Loucy (cell line): ENCODE results near the gene TMEM53.

Experiments used
- EZH2phosphoT487 ChIP-seq: fragments of 200-600 bp; IDR thresholded peaks from 2 replicates; pipeline ENCODE4 v1.6.1; 2018; ENCODE audit warnings: antibody characterized with exemption, mild to moderate bottlenecking, moderate library complexity, borderline replicate concordance
- TF ChIP-seq, protein P1 (sequence below): fragments of 200-600 bp; sonication (generic); conservative IDR thresholded peaks from 2 replicates; pipeline ENCODE4 v1.5.1; 2014; ENCODE audit warnings: mild to moderate bottlenecking, antibody characterized with exemption, low read length

DNA sequence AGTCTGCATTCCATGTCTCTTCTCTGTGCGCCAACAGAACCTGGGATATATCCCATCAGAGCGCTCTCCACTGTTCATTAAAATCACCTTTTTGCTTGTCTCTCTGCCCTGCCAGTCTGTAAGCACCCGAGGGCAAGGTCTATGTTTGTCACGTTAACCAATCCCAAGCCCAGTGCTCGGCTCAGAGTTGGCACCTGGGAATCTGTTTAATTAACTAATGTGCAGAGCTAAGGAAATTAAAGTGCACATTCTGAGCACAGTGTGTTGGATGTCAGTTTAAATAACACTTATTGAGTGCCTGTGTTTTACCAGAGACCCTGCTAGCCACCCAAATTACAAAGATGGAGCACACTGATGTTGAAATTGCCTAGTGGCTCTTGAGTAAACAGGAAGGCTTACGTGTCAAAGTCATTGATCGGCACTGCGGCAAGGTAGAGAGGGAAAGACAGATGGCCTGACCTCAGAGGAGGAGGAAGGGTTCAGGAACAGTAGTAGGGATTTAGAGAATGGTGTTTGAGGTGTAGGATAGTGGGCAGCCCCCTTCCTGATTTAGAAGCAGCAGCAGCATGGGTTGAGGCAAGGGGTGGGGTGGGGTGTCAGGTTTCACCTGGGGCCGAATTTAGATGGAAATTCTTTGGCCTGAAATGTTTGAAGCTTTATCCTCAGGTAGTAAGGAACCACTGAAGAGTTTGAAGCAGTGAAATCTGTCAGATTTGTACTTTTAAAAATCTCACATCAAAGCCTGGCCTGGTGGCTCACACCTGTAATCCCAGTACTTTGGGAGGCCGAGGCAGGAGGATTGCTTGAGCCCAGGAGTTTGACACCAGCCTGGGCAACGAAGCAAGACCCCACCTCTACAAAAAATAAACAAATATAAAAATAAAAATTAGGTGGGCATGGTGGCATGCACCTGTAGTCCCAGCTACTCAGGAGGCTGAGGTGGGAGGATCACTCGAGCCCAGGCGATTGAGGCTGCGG lies 7.9 kb upstream of the TMEM53 start:
- TF ChIP-seq, protein P1, sequence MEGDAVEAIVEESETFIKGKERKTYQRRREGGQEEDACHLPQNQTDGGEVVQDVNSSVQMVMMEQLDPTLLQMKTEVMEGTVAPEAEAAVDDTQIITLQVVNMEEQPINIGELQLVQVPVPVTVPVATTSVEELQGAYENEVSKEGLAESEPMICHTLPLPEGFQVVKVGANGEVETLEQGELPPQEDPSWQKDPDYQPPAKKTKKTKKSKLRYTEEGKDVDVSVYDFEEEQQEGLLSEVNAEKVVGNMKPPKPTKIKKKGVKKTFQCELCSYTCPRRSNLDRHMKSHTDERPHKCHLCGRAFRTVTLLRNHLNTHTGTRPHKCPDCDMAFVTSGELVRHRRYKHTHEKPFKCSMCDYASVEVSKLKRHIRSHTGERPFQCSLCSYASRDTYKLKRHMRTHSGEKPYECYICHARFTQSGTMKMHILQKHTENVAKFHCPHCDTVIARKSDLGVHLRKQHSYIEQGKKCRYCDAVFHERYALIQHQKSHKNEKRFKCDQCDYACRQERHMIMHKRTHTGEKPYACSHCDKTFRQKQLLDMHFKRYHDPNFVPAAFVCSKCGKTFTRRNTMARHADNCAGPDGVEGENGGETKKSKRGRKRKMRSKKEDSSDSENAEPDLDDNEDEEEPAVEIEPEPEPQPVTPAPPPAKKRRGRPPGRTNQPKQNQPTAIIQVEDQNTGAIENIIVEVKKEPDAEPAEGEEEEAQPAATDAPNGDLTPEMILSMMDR = no peak
- no peak for TF ChIP-seq EZH2phosphoT487
